ENCODE measurements around the gene APOLD1. TPM values are rescaled to one million over a fixed set of nuclear protein-coding genes. Genes with fewer than 3 reads are reported as not detected.

The APOLD1 gene
- polyA plus RNA-seq, 1 donor (not counting 4 experiments of a cell fraction or from before 2014, with no cell fraction given): 0.34 TPM

DNA sequence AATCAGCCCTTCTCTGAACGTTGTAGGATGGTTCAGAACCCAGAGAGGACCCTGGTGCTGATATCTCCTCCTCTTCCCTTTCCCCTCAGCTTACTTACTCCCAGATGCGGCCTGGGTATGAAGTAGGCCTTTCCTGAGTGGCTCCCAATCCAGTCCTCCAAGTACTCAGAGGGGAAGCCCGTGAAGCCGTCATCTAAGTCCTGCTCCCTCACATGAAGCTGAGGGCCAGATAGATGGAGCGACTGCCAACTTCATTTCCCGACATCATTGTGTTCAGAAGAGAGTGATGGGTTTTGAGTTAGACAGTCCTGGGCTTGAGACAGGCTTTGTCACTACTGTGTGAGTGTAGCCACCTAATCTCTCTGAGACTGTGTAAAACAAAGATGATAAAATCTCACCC is 2.7 kb downstream of the APOLD1 start:
- Histone ChIP-seq H4K20me1 (ENCODE audit: control insufficient read depth, extremely low read depth, insufficient read depth, low read length) (no peaks in the 10 kb centered on the region), H3K27me3 (ENCODE audit: control insufficient read depth, extremely low read depth, insufficient read depth, low read length) (no peaks in the 10 kb centered on the region), H3K9me1 (ENCODE audit: control insufficient read depth, extremely low read depth, insufficient read depth, low read length) (no peaks in the 10 kb centered on the region), H3K9ac (ENCODE audit: control insufficient read depth, extremely low read depth, insufficient read depth, low read length) (peak overlapping the region; percentile 38), H2AFZ (ENCODE audit: control insufficient read depth, low read length) (no peak overlapping the region), H3K4me1 (ENCODE audit: control insufficient read depth, extremely low read depth, insufficient read depth, low read length) (peaks cover 36% of the 10 kb centered on the region), H3K79me2 (ENCODE audit: control insufficient read depth, insufficient read depth, low read length) (no peaks in the 10 kb centered on the region), H3K27ac (ENCODE audit: control insufficient read depth, insufficient read depth, low read length) (peak overlapping the region; percentile 13), H3K9me3 (ENCODE audit: control insufficient read depth, low read depth, low read length) (no peaks in the 10 kb centered on the region), H3K4me3 (ENCODE audit: control insufficient read depth in 2 of 3, extremely low read depth in 1 of 3, insufficient read depth in 2 of 3, low read depth in 1 of 3, low read length in 3 of 3) (no peak overlapping the region), H3K36me3 (ENCODE audit: control insufficient read depth in 2 of 2, extremely low read depth in 1 of 2, insufficient read depth in 2 of 2, low read length in 2 of 2) (no peaks in the 10 kb centered on the region), H3K4me2 (ENCODE audit: control insufficient read depth, extremely low read depth, insufficient read depth, low read depth, low read length) (no peak overlapping the region)
- FAIRE-seq: no peak
- dilution Hi-C loops (cut with MboI; ENCODE audit: extremely low pct_ligation_motif_present, low sequenced_read_pairs): no loop called here
- TF ChIP-seq, protein P1, sequence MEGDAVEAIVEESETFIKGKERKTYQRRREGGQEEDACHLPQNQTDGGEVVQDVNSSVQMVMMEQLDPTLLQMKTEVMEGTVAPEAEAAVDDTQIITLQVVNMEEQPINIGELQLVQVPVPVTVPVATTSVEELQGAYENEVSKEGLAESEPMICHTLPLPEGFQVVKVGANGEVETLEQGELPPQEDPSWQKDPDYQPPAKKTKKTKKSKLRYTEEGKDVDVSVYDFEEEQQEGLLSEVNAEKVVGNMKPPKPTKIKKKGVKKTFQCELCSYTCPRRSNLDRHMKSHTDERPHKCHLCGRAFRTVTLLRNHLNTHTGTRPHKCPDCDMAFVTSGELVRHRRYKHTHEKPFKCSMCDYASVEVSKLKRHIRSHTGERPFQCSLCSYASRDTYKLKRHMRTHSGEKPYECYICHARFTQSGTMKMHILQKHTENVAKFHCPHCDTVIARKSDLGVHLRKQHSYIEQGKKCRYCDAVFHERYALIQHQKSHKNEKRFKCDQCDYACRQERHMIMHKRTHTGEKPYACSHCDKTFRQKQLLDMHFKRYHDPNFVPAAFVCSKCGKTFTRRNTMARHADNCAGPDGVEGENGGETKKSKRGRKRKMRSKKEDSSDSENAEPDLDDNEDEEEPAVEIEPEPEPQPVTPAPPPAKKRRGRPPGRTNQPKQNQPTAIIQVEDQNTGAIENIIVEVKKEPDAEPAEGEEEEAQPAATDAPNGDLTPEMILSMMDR (optimal IDR thresholded peaks at IDR 0.05 in 1 of 3, IDR thresholded peaks at IDR 0.05 in 1 of 3, conservative IDR thresholded peaks at IDR 0.05 in 1 of 3; ENCODE audit: extremely low read depth in 1 of 3, insufficient read depth in 2 of 3, low read length in 3 of 3): no peak
- TF ChIP-seq EZH2 (IDR thresholded peaks at IDR 0.05; ENCODE audit: low read length): no peak
- DNase-seq (ENCODE audit: low read depth, low spot score): no peak

DNA sequence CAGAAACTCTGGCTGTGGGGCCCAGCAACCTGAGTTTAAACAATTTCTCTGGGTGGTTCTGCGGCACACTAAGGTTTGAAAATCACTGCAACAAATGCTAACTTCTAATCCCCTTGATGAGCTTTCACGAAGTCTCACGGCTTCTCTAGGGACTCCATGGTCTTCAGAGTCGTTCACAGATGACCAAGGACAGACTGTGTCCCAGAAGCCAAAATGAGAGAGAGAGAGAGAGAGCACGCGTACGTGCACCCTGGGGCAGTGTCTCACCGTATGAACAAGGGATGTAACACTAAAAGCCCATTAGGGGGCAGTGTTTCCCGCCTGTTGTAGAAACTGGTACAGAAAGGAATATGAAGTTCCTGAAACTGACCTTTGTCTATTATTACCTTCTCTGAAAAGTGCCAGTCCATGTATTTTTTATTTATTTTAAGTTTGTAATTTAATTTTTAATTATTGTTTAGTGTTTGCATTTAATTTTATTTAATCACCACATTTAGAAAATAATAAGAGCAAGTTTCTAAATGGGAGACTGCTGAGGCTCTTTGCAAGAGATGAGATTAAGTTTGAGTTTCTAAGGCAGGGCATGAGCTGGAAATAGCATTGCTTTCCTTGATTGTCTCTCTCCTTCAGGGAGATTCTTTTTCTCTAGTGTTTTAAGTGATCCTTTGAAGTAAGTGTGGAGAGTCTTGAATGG is 3.4 kb downstream of the APOLD1 start:
- H3K27me3 ChIP-seq (ENCODE audit: control insufficient read depth, extremely low read depth, insufficient read depth, low read length): no peaks in the 10 kb centered on the region
- DNase-seq (ENCODE audit: low read depth, low spot score) (no peak), FAIRE-seq (peak; percentile 77)
- peak overlapping the region; percentile 20 for H3K4me2 ChIP-seq (ENCODE audit: control insufficient read depth, extremely low read depth, insufficient read depth, low read depth, low read length)
- H3K27ac ChIP-seq (ENCODE audit: control insufficient read depth, insufficient read depth, low read length): peak overlapping the region; percentile 13
- TF ChIP-seq, protein P1 (optimal IDR thresholded peaks at IDR 0.05 in 1 of 3, IDR thresholded peaks at IDR 0.05 in 1 of 3, conservative IDR thresholded peaks at IDR 0.05 in 1 of 3; ENCODE audit: extremely low read depth in 1 of 3, insufficient read depth in 2 of 3, low read length in 3 of 3): peak; percentile 69 to 75 (median 75)
- no peak for TF ChIP-seq EZH2 (IDR thresholded peaks at IDR 0.05; ENCODE audit: low read length)
- no peak overlapping the region for H2AFZ ChIP-seq (ENCODE audit: control insufficient read depth, low read length)
- no peaks in the 10 kb centered on the region for H3K36me3 ChIP-seq (ENCODE audit: control insufficient read depth in 2 of 2, extremely low read depth in 1 of 2, insufficient read depth in 2 of 2, low read length in 2 of 2)
- H3K4me1 ChIP-seq (ENCODE audit: control insufficient read depth, extremely low read depth, insufficient read depth, low read length): peaks cover 36% of the 10 kb centered on the region
- no peak overlapping the region for H3K4me3 ChIP-seq (ENCODE audit: control insufficient read depth in 2 of 3, extremely low read depth in 1 of 3, insufficient read depth in 2 of 3, low read depth in 1 of 3, low read length in 3 of 3)
- no peaks in the 10 kb centered on the region for H3K79me2 ChIP-seq (ENCODE audit: control insufficient read depth, insufficient read depth, low read length)
- H3K9ac ChIP-seq (ENCODE audit: control insufficient read depth, extremely low read depth, insufficient read depth, low read length): peak overlapping the region; percentile 38
- H4K20me1 ChIP-seq (ENCODE audit: control insufficient read depth, extremely low read depth, insufficient read depth, low read length): no peaks in the 10 kb centered on the region
- dilution Hi-C loops (cut with MboI; ENCODE audit: extremely low pct_ligation_motif_present, low sequenced_read_pairs): no loop called here
- no peaks in the 10 kb centered on the region for H3K9me1 ChIP-seq (ENCODE audit: control insufficient read depth, extremely low read depth, insufficient read depth, low read length)
- H3K9me3 ChIP-seq (ENCODE audit: control insufficient read depth, low read depth, low read length): no peaks in the 10 kb centered on the region
